ENCODE measurements around the gene NUDT8. TPM values are rescaled to one million over a fixed set of nuclear protein-coding genes. Genes with fewer than 3 reads are reported as not detected.
"Not testable (repeated sequence)": the region's sequence is repeated elsewhere in the genome, so short reads cannot be mapped to it uniquely, and the experiment has no call there.

The NUDT8 gene
- total RNA-seq, 2 experiments from 2014 or later = 28.3 to 28.9 TPM

- POLR2A ChIA-PET = no interaction called here
- CTCF ChIA-PET = no interaction called here
Measured at GRCh38 chr11:67633758-67634365, 4.1 kb upstream of the NUDT8 start.

GRCh38 chr11:67632982-67633755, 3.4 kb upstream of the NUDT8 start:
- ChIA-PET POLR2A (no interaction called here), CTCF (no interaction called here)

- ChIA-PET POLR2A (no interaction called here), CTCF (interaction anchor here (1.4 kb wide), 1 partner anchor 14 kb away, joined by 6 read pairs; no protein-coding TSS in a partner anchor)
Measured at GRCh38 chr11:67632175-67632981, 2.6 kb upstream of the NUDT8 start.

- ChIA-PET CTCF (interaction anchor here (1.4 kb wide), 1 partner anchor 14 kb away, joined by 6 read pairs; no protein-coding TSS in a partner anchor), POLR2A (no interaction called here)
Measured at GRCh38 chr11:67631853-67632174, 2.1 kb upstream of the NUDT8 start.

- ChIA-PET CTCF (interaction anchor here (1.4 to 3.3 kb wide), 2 partner anchors 15 to 27 kb away, joined by 6 to 29 read pairs; no protein-coding TSS in a partner anchor), POLR2A (no interaction called here)
Measured at GRCh38 chr11:67631411-67631810, 1.7 kb upstream of the NUDT8 start.

- POLR2A ChIA-PET = interaction anchor here (0.6 to 1.4 kb wide), 2 partner anchors 20 to 22 kb away, joined by 3 to 6 read pairs; partner anchors contain the start of gene ACY3
Measured at GRCh38 chr11:67630943-67631331, 1.2 kb upstream of the NUDT8 start.

GRCh38 chr11:67630228-67630942, 648 bp upstream of the NUDT8 start:
- ChIA-PET POLR2A (interaction anchor here (0.6 to 3.1 kb wide), 7 partner anchors 15 to 27 kb away, joined by 3 to 18 read pairs (median 5); partner anchors contain the start of gene ACY3), CTCF (interaction anchor here (1.0 to 4.6 kb wide), 11 partner anchors 15 to 229 kb away, joined by 3 to 42 read pairs (median 6); partner anchors contain the start of genes ACY3 and PPP1CA)

More at GRCh38 chr11:67630943-67631331, 1.2 kb upstream of the NUDT8 start:
- CTCF ChIA-PET = interaction anchor here (1.0 to 4.6 kb wide), 6 partner anchors 15 to 229 kb away, joined by 3 to 42 read pairs (median 8); partner anchors contain the start of genes ACY3 and PPP1CA

GRCh38 chr11:67628710-67629385, 889 bp downstream of the NUDT8 start:
- POLR2A ChIA-PET = interaction anchor here (1.0 to 3.1 kb wide), 4 partner anchors 11 to 29 kb away, joined by 3 to 18 read pairs (median 6); no protein-coding TSS in a partner anchor
- CTCF ChIA-PET = interaction anchor here (0.6 to 4.6 kb wide), 16 partner anchors 9 to 147 kb away, joined by 3 to 42 read pairs (median 4); partner anchors contain the start of genes ACY3 and GSTP1

- POLR2A ChIA-PET = interaction anchor here (2.2 to 3.1 kb wide), 2 partner anchors 12 to 15 kb away, joined by 6 to 18 read pairs; no protein-coding TSS in a partner anchor
Measured at GRCh38 chr11:67627812-67628624, 1.7 kb downstream of the NUDT8 start.

GRCh38 chr11:67627441-67627811, 2.3 kb downstream of the NUDT8 start:
- CTCF ChIA-PET = interaction anchor here (4.6 kb wide), 1 partner anchor 12 kb away, joined by 42 read pairs; no protein-coding TSS in a partner anchor
- POLR2A ChIA-PET = no interaction called here

More at GRCh38 chr11:67627812-67628624, 1.7 kb downstream of the NUDT8 start:
- CTCF ChIA-PET = interaction anchor here (1.0 to 4.6 kb wide), 7 partner anchors 8 to 35 kb away, joined by 3 to 42 read pairs (median 7); no protein-coding TSS in a partner anchor

- POLR2A ChIA-PET = no interaction called here
- CTCF ChIA-PET = interaction anchor here (4.6 kb wide), 1 partner anchor 12 kb away, joined by 42 read pairs; no protein-coding TSS in a partner anchor
Measured at GRCh38 chr11:67626970-67627369, 2.8 kb downstream of the NUDT8 start.

GRCh38 chr11:67626131-67626833, 3.5 kb downstream of the NUDT8 start:
- CTCF ChIA-PET = interaction anchor here (0.6 to 4.6 kb wide), 2 partner anchors 11 to 31 kb away, joined by 3 to 42 read pairs; no protein-coding TSS in a partner anchor
- POLR2A ChIA-PET = not testable (repeated sequence)

GRCh38 chr11:67623795-67624194, 5.9 kb downstream of the NUDT8 start:
- POLR2A ChIA-PET, CTCF ChIA-PET: not testable (repeated sequence)

- POLR2A ChIA-PET = not testable (repeated sequence)
Measured at GRCh38 chr11:67622905-67623304, 6.8 kb downstream of the NUDT8 start.

GRCh38 chr11:67621928-67622327, 7.8 kb downstream of the NUDT8 start:
- CTCF ChIA-PET = not testable (repeated sequence)
- POLR2A ChIA-PET = interaction anchor here (0.5 kb wide), 1 partner anchor 20 kb away, joined by 5 read pairs; no protein-coding TSS in a partner anchor

More at GRCh38 chr11:67622905-67623304, 6.8 kb downstream of the NUDT8 start:
- CTCF ChIA-PET = not testable (repeated sequence)

- POLR2A ChIA-PET, CTCF ChIA-PET: not testable (repeated sequence)
Measured at GRCh38 chr11:67620621-67621020, 9.1 kb downstream of the NUDT8 start.
